Body of pancreas (tissue), 4 donors: Measurements from ENCODE around the gene GRHL3. TPM values are rescaled to one million over a fixed set of nuclear protein-coding genes. Genes with fewer than 3 reads are reported as not detected.
"Not testable (repeated sequence)": the region's sequence is repeated elsewhere in the genome, so short reads cannot be mapped to it uniquely, and the experiment has no call there.

Experiments used
- ATAC-seq: fragments of 150-250 bp; one replicate; pipeline ENCODE4 v1.9.1; 2016
- DNase-seq, 4 donors: peaks; one replicate each; pipeline ENCODE4 v3.0.0-alpha.2; 2019
- H3K27ac ChIP-seq, 4 donors: fragments of 200-600 bp; sonication (generic); 1 replicate in 3 of 4; 2 replicates in 1 of 4; pipeline versions ENCODE4 v1.5.1 to v1.6.1; 2016 to 2019; ENCODE audit warnings: mild to moderate bottlenecking in 1 of 4, mixed read lengths in 1 of 4, moderate library complexity in 1 of 4
- H3K27me3 ChIP-seq, 2 donors: fragments of 200-600 bp; sonication (generic); one replicate each; pipeline ENCODE4 v1.6.0; 2016; ENCODE audit warnings: mild to moderate bottlenecking in 1 of 2
- H3K36me3 ChIP-seq, 2 donors: fragments of 200-600 bp; sonication (generic); replicated peaks in 1 of 2; 2 replicates each; pipeline ENCODE4 v1.5.1; 2016; ENCODE audit warnings: low read depth in 2 of 2; ENCODE audit not compliant: insufficient read depth in 1 of 2
- H3K4me1 ChIP-seq: fragments of 200-600 bp; sonication (generic); one replicate; pipeline ENCODE4 v1.6.0; 2016
- H3K4me3 ChIP-seq, 2 donors: fragments of 200-600 bp; sonication (generic); 1 replicate in 1 of 2; 2 replicates in 1 of 2; pipeline ENCODE4 v1.5.1; 2016 to 2019
- H3K9me3 ChIP-seq, 3 donors: fragments of 200-600 bp; sonication (generic); 1 replicate in 2 of 3; 2 replicates in 1 of 3; pipeline ENCODE4 v1.5.1; 2016
- POLR2A ChIP-seq, 3 donors: fragments of 450-650 bp; IDR thresholded peaks; one replicate each; pipeline ENCODE4 v1.6.1; 2016; ENCODE audit warnings: antibody characterized with exemption in 3 of 3, mild to moderate bottlenecking in 2 of 3
- WGBS, 2 donors: methylation state at CpG; one replicate each; pipeline ENCODE4 v1.1.5; 2017; 5-methylcytosine and 5-hydroxymethylcytosine counted together
- intact Hi-C: fragments of 100-400 bp; cut with DNase I; formaldehyde crosslinking; loops from one replicate; pipeline ENCODE4 v1.15.1; 2023
- total RNA-seq, 2 donors: library from RNA; depleted of rRNA; stranded (reverse); fragments of >200 nt; gene quantifications; one replicate each; pipeline ENCODE4 v1.1.0, GENCODE V29; 2016
- TF ChIP-seq, protein P1 (sequence below), 7 experiments: fragments of 450-650 bp in 4 of 7; fragments of 200-600 bp in 3 of 7; sonication (generic) in 3 of 7; IDR thresholded peaks; one replicate each; pipeline ENCODE4 v1.5.1; 2016 to 2019; ENCODE audit warnings: antibody characterized with exemption in 7 of 7

The GRHL3 gene
- total RNA-seq, 2 donors from 2014 or later: not detected

DNA sequence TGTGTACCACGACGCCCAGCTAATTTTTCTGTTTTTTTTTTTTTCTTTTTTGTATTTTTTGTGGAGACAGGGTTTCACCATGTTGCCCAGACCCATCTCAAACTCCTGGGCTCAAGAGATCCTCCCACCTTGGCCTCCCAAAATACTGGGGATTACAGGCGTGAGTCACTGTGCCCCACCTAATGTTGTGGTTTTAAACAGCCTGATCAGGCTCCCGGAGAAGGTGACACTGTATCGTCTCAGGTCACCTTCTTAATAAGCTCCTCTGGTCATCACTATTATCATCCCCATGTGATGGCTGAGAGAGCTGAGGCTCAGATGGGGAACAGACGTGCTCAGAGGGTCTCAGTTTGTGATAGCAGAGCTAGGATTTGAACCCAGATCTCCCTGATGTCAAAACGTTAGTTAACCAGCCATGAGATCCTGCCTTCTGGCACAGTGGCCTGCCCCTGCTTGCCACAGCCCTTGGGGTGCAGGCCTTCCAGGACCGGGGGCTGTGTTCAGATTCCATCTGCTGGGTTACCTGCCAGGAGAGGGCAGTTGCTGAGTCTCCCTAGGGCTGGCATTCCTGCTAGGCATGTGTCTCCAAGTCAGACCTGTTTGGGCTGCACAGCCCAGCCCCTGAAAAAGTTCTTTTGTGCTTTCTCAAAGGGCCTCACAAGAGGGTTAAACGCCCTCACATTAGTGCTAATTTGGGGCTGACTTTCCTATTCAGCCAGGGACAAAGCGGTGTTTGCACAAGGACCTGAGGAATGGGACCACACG, 32.7 kb upstream of the GRHL3 start:
- DNase-seq: no peak
- Histone ChIP-seq H3K4me3 (no peak overlapping the region), H3K4me1 (peaks cover 23% of the 10 kb centered on the region), H3K27ac (no peak overlapping the region), H3K27me3 (no peaks in the 10 kb centered on the region), H3K36me3 (no peaks in the 10 kb centered on the region), H3K9me3 (no peaks in the 10 kb centered on the region)
- TF ChIP-seq POLR2A (IDR thresholded peaks at IDR 0.05): no peak
- ATAC-seq: no peak
- 72 to 85% methylated on average over 7 to 11 of the region's 11 CpGs for WGBS, 2 donors
- intact Hi-C loops: no loop called here

DNA sequence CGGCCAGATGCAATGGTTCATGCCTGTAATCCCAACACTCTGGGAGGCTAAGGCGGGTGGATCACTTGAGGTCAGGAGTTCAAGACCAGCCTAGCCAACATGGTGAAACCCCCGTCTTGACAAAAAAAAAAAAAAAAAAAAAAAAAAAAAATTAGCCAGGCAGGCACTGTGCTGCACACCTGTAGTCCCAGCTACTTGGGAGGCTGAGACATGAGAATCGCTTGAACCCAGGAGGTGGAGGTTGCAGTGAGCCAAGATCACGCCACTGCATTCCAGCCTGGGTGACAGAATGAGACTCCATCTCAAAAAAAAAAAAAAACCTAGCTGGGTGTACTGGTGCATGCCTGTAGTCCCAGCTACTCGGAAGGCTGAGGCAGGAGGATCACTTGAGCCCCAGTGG, 31.4 kb upstream of the GRHL3 start:
- H3K27me3 ChIP-seq, DNase-seq, H3K4me3 ChIP-seq, H3K36me3 ChIP-seq, H3K9me3 ChIP-seq, ATAC-seq, intact Hi-C loops, H3K27ac ChIP-seq: not testable (repeated sequence)
- peaks cover 23% of the 10 kb centered on the region for H3K4me1 ChIP-seq
- 88 to 93% methylated on average over 5 to 6 of the region's 6 CpGs for WGBS, 2 donors

DNA sequence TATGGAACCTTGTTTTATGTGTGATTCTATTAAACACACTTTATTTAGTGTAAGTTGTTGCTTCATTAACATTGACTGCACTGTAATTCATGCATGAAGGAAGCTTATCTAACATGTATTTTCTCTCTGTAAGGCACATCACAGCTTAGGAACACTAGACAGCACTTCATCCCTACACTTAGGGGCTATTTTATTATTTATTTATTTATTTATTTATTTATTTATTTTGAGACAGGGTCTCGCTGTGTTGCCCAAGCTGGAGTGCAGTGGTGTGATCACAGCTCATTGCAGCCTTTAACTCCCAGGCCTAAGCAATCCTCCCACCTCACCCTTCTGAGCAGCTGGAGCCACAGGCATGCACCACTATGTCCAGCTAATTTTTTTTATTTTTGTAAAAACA, 30.7 kb upstream of the GRHL3 start:
- intact Hi-C loops: no loop called here
- 91 to 100% methylated on average over 1 of the region's 1 CpG for WGBS, 2 donors
- H3K27ac ChIP-seq: no peak overlapping the region
- ATAC-seq (no peak), DNase-seq (no peak)
- TF ChIP-seq POLR2A (IDR thresholded peaks at IDR 0.05): no peak
- TF ChIP-seq, protein P1, sequence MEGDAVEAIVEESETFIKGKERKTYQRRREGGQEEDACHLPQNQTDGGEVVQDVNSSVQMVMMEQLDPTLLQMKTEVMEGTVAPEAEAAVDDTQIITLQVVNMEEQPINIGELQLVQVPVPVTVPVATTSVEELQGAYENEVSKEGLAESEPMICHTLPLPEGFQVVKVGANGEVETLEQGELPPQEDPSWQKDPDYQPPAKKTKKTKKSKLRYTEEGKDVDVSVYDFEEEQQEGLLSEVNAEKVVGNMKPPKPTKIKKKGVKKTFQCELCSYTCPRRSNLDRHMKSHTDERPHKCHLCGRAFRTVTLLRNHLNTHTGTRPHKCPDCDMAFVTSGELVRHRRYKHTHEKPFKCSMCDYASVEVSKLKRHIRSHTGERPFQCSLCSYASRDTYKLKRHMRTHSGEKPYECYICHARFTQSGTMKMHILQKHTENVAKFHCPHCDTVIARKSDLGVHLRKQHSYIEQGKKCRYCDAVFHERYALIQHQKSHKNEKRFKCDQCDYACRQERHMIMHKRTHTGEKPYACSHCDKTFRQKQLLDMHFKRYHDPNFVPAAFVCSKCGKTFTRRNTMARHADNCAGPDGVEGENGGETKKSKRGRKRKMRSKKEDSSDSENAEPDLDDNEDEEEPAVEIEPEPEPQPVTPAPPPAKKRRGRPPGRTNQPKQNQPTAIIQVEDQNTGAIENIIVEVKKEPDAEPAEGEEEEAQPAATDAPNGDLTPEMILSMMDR (IDR thresholded peaks at IDR 0.05): no peak
- H3K4me3 ChIP-seq: no peak overlapping the region
- H3K4me1 ChIP-seq: peaks cover 19% of the 10 kb centered on the region
- no peaks in the 10 kb centered on the region for H3K9me3 ChIP-seq
- H3K36me3 ChIP-seq: no peaks in the 10 kb centered on the region
- no peaks in the 10 kb centered on the region for H3K27me3 ChIP-seq

DNA sequence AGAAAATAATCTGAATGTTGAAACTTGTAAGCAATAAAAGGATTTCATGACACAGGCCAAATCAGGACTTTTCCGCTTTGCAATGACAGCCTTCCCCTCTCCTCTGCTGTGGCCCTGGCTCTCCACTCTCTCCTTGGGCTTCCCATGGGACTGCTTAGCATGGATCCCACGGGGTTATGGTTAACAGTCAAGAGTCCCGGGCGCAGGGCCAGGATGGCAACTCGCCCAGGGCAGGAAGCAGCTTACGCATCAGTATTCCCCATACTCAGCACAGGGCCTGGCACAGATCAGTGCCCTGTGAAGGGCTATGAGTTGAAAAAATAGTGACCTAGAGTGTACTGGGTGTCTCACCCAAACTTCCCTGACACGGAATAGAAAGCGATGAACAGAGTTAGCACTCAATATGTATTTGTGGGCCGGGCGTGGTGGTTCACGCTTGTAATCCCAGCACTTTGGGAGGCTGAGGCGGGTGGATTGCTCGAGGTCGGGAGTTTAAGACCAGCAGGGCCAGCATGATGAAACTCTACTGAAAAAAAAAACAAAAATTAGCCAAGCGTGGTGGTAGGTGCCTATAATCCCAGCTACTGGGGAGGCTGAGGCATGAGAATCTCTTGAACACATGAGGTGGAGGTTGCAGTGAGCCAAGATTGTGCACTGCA, 29.1 kb upstream of the GRHL3 start:
- H3K36me3 ChIP-seq: no peaks in the 10 kb centered on the region
- peaks cover 9% of the 10 kb centered on the region for H3K4me1 ChIP-seq
- DNase-seq: peak; percentile 68 to 82 (median 80)
- H3K9me3 ChIP-seq: no peaks in the 10 kb centered on the region
- peak; percentile 81 for ATAC-seq
- H3K27me3 ChIP-seq: no peaks in the 10 kb centered on the region
- peak overlapping the region in 1 of 4 donors; percentile 53 for H3K27ac ChIP-seq
- TF ChIP-seq, protein P1 (IDR thresholded peaks at IDR 0.05): no peak
- no peak for TF ChIP-seq POLR2A (IDR thresholded peaks at IDR 0.05)
- intact Hi-C loops: no loop called here
- 53 to 56% methylated on average over 15 of the region's 15 CpGs for WGBS, 2 donors
- no peak overlapping the region for H3K4me3 ChIP-seq

DNA sequence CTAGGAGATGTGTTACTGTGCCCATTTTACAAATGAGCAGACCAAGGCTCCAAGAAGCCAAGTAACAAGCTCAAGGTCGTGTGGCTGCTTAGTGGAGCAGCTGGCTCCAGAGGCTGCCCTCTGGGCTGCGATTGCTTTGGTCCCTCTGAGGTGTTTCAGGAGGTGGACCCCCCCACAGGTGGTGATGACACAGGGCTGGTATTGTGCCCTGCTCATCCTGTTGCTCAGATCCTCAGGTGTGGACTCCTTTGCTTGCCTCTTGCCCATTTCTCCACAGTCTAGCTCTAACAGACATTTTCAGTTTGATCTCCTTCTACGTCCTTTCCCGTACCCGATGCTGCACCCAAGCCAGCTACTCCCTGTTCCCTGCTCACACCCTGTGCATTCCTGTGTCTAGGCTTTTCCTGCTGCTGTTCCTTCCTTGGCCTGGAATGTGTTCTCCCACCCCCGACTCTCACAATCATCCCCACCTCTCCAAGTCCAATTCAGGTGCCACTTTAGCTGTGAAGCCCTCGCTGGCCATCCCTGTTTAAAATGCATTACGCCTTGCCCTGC, 28.1 kb upstream of the GRHL3 start:
- DNase-seq (no peak), ATAC-seq (no peak)
- no peaks in the 10 kb centered on the region for H3K9me3 ChIP-seq
- intact Hi-C loops: no loop called here
- WGBS, 2 donors: 75 to 81% methylated on average over 7 to 8 of the region's 8 CpGs
- H3K27me3 ChIP-seq: no peaks in the 10 kb centered on the region
- H3K4me1 ChIP-seq: peaks cover 9% of the 10 kb centered on the region
- TF ChIP-seq POLR2A (IDR thresholded peaks at IDR 0.05): no peak
- TF ChIP-seq, protein P1 (IDR thresholded peaks at IDR 0.05): no peak
- no peaks in the 10 kb centered on the region for H3K36me3 ChIP-seq
- H3K4me3 ChIP-seq: no peak overlapping the region
- H3K27ac ChIP-seq: no peak overlapping the region
